Keratinocyte (primary cell): ENCODE results near the gene RGS10.

Source experiments
- CTCF ChIP-seq, 3 experiments: IDR thresholded peaks in 1 of 3; conservative IDR thresholded peaks in 1 of 3; optimal IDR thresholded peaks in 1 of 3; 2 replicates in 2 of 3; 3 replicates in 1 of 3; pipeline versions ENCODE3 to v1.5.1; 2011; ENCODE audit warnings: low read length in 3 of 3, mild to moderate bottlenecking in 3 of 3, moderate library complexity in 2 of 3, control low read depth in 1 of 3, inconsistent platforms in 1 of 3; ENCODE audit not compliant: insufficient read depth in 2 of 3; ENCODE audit errors: extremely low read depth in 1 of 3
- EZH2 ChIP-seq: IDR thresholded peaks from one replicate; pipeline ENCODE4 v1.6.1; 2012; ENCODE audit warnings: inconsistent platforms, mild to moderate bottlenecking, low read length, moderate library complexity

GRCh38 chr10:119542988-119543813 lies 682 bp upstream of the RGS10 start:
- TF ChIP-seq CTCF (optimal IDR thresholded peaks at IDR 0.05 in 1 of 3, IDR thresholded peaks at IDR 0.05 in 1 of 3, conservative IDR thresholded peaks at IDR 0.05 in 1 of 3; ENCODE audit: extremely low read depth in 1 of 3, insufficient read depth in 2 of 3, low read length in 3 of 3), result peak in 2 of 3 experiments; percentile 40 to 53
- no peak for TF ChIP-seq EZH2
